ENCODE data around the gene FLCN. TPM values are rescaled to one million over a fixed set of nuclear protein-coding genes. Genes with fewer than 3 reads are reported as not detected.

Gene FLCN
- polyA plus RNA-seq, 1 donor (not counting 4 experiments of a cell fraction or from before 2014, with no cell fraction given) = 12.5 TPM

DNA sequence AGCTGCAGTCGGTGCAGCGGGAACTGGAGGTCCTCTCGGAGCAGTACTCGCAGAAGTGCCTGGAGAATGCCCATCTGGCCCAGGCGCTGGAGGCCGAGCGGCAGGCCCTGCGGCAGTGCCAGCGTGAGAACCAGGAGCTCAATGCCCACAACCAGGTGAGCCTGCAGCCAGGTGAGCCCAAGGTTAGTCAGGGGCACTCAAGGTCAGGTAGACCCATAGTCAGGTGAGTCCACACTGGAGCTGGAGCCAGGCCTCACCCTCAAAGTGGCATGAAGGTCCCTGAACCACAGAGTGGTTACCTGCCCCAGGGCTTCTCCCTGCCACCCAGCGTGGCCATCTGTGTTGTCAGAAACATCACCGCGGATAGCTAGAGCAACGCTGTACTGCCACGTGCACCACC lies 63.0 kb downstream of the FLCN start:
- Histone ChIP-seq H3K36me3 (ENCODE audit: control insufficient read depth in 2 of 2, extremely low read depth in 1 of 2, insufficient read depth in 2 of 2, low read length in 2 of 2) (peaks cover 57 to 64% of the 10 kb centered on the region in 2 experiments), H3K9me3 (ENCODE audit: control insufficient read depth, low read depth, low read length) (no peaks in the 10 kb centered on the region)
- no peak for DNase-seq (ENCODE audit: low read depth, low spot score)

DNA sequence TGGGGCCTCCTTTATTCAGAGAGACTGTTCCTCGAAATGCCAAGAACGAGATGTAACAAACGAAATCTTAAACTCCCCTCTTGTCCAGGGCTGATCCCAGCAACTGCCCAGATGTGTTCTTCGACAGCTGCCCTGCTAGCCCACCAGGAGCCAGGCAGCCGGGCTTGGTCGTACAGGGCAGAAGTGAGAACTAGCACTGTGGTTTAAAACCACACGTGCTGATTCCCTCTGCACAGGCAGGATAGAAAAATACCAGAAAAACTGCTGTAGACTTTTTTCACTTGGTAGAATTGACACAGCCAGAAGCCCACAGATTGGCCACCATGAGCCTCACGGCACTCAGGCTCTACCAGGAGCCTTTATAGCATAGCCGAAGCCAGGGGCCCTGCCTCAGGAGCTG lies 64.0 kb downstream of the FLCN start:
- Histone ChIP-seq H3K4me2 (ENCODE audit: control insufficient read depth, extremely low read depth, insufficient read depth, low read depth, low read length) (no peak overlapping the region), H3K36me3 (ENCODE audit: control insufficient read depth in 2 of 2, extremely low read depth in 1 of 2, insufficient read depth in 2 of 2, low read length in 2 of 2) (peaks cover 59 to 63% of the 10 kb centered on the region in 2 experiments), H3K4me3 (ENCODE audit: control insufficient read depth in 2 of 3, extremely low read depth in 1 of 3, insufficient read depth in 2 of 3, low read depth in 1 of 3, low read length in 3 of 3) (no peak overlapping the region), H2AFZ (ENCODE audit: control insufficient read depth, low read length) (no peak overlapping the region), H3K9me3 (ENCODE audit: control insufficient read depth, low read depth, low read length) (no peaks in the 10 kb centered on the region), H3K79me2 (ENCODE audit: control insufficient read depth, insufficient read depth, low read length) (no peaks in the 10 kb centered on the region), H3K27me3 (ENCODE audit: control insufficient read depth, extremely low read depth, insufficient read depth, low read length) (no peaks in the 10 kb centered on the region), H3K9me1 (ENCODE audit: control insufficient read depth, extremely low read depth, insufficient read depth, low read length) (no peaks in the 10 kb centered on the region), H3K9ac (ENCODE audit: control insufficient read depth, extremely low read depth, insufficient read depth, low read length) (no peak overlapping the region), H3K4me1 (ENCODE audit: control insufficient read depth, extremely low read depth, insufficient read depth, low read length) (peaks cover 6% of the 10 kb centered on the region), H4K20me1 (ENCODE audit: control insufficient read depth, extremely low read depth, insufficient read depth, low read length) (no peaks in the 10 kb centered on the region), H3K27ac (ENCODE audit: control insufficient read depth, insufficient read depth, low read length) (no peak overlapping the region)
- dilution Hi-C loops (cut with MboI; ENCODE audit: extremely low pct_ligation_motif_present, low sequenced_read_pairs) = no loop called here
- TF ChIP-seq, protein P1, sequence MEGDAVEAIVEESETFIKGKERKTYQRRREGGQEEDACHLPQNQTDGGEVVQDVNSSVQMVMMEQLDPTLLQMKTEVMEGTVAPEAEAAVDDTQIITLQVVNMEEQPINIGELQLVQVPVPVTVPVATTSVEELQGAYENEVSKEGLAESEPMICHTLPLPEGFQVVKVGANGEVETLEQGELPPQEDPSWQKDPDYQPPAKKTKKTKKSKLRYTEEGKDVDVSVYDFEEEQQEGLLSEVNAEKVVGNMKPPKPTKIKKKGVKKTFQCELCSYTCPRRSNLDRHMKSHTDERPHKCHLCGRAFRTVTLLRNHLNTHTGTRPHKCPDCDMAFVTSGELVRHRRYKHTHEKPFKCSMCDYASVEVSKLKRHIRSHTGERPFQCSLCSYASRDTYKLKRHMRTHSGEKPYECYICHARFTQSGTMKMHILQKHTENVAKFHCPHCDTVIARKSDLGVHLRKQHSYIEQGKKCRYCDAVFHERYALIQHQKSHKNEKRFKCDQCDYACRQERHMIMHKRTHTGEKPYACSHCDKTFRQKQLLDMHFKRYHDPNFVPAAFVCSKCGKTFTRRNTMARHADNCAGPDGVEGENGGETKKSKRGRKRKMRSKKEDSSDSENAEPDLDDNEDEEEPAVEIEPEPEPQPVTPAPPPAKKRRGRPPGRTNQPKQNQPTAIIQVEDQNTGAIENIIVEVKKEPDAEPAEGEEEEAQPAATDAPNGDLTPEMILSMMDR (optimal IDR thresholded peaks at IDR 0.05 in 1 of 3, IDR thresholded peaks at IDR 0.05 in 1 of 3, conservative IDR thresholded peaks at IDR 0.05 in 1 of 3; ENCODE audit: extremely low read depth in 1 of 3, insufficient read depth in 2 of 3, low read length in 3 of 3) = no peak
- TF ChIP-seq EZH2 (IDR thresholded peaks at IDR 0.05; ENCODE audit: low read length) = no peak
- FAIRE-seq (no peak), DNase-seq (ENCODE audit: low read depth, low spot score) (no peak)

More for the DNA sequence above, 63.0 kb downstream of the FLCN start:
- FAIRE-seq = no peak
- Histone ChIP-seq H3K9me1 (ENCODE audit: control insufficient read depth, extremely low read depth, insufficient read depth, low read length) (no peaks in the 10 kb centered on the region), H3K9ac (ENCODE audit: control insufficient read depth, extremely low read depth, insufficient read depth, low read length) (no peak overlapping the region), H3K4me3 (ENCODE audit: control insufficient read depth in 2 of 3, extremely low read depth in 1 of 3, insufficient read depth in 2 of 3, low read depth in 1 of 3, low read length in 3 of 3) (no peak overlapping the region), H3K79me2 (ENCODE audit: control insufficient read depth, insufficient read depth, low read length) (no peaks in the 10 kb centered on the region), H4K20me1 (ENCODE audit: control insufficient read depth, extremely low read depth, insufficient read depth, low read length) (no peaks in the 10 kb centered on the region), H3K27ac (ENCODE audit: control insufficient read depth, insufficient read depth, low read length) (no peak overlapping the region), H3K4me1 (ENCODE audit: control insufficient read depth, extremely low read depth, insufficient read depth, low read length) (peaks cover 6% of the 10 kb centered on the region), H3K4me2 (ENCODE audit: control insufficient read depth, extremely low read depth, insufficient read depth, low read depth, low read length) (no peak overlapping the region), H2AFZ (ENCODE audit: control insufficient read depth, low read length) (no peak overlapping the region), H3K27me3 (ENCODE audit: control insufficient read depth, extremely low read depth, insufficient read depth, low read length) (no peaks in the 10 kb centered on the region)
- TF ChIP-seq, protein P1 (optimal IDR thresholded peaks at IDR 0.05 in 1 of 3, IDR thresholded peaks at IDR 0.05 in 1 of 3, conservative IDR thresholded peaks at IDR 0.05 in 1 of 3; ENCODE audit: extremely low read depth in 1 of 3, insufficient read depth in 2 of 3, low read length in 3 of 3) = no peak
- TF ChIP-seq EZH2 (IDR thresholded peaks at IDR 0.05; ENCODE audit: low read length) = no peak
- dilution Hi-C loops (cut with MboI; ENCODE audit: extremely low pct_ligation_motif_present, low sequenced_read_pairs) = no loop called here

All from keratinocyte (primary cell).